Amniotic stem cell (primary cell): ENCODE measurements around the gene MICAL2.

Experiments
- DNase-seq: peaks from one replicate; lab custom pipeline; 2025; lab: John Stamatoyannopoulos, UW

MICAL2 gene

GRCh38 chr11:12188548-12189317, 78.3 kb downstream of the MICAL2 start:
- no peak for DNase-seq

GRCh38 chr11:12189543-12190235, 79.3 kb downstream of the MICAL2 start:
- no peak for DNase-seq

GRCh38 chr11:12190511-12190910, 80.1 kb downstream of the MICAL2 start:
- no peak for DNase-seq

- no peak for DNase-seq
Observed at GRCh38 chr11:12192794-12193514, 82.6 kb downstream of the MICAL2 start.

GRCh38 chr11:12193515-12194336, 83.3 kb downstream of the MICAL2 start:
- DNase-seq: no peak

- no peak for DNase-seq
Observed at GRCh38 chr11:12195768-12196167, 85.4 kb downstream of the MICAL2 start.

GRCh38 chr11:12196308-12196707, 85.9 kb downstream of the MICAL2 start:
- no peak for DNase-seq

- no peak for DNase-seq
Observed at GRCh38 chr11:12196872-12197271, 86.5 kb downstream of the MICAL2 start.

GRCh38 chr11:12198251-12199222, 88.1 kb downstream of the MICAL2 start:
- DNase-seq: no peak

- no peak for DNase-seq
Observed at GRCh38 chr11:12199231-12199948, 89.0 kb downstream of the MICAL2 start.

GRCh38 chr11:12200279-12200990, 90.0 kb downstream of the MICAL2 start:
- peak; percentile 80 for DNase-seq

- peak; percentile 80 for DNase-seq
Observed at GRCh38 chr11:12200991-12201985, 90.9 kb downstream of the MICAL2 start.

GRCh38 chr11:12202661-12203310, 92.4 kb downstream of the MICAL2 start:
- no peak for DNase-seq

GRCh38 chr11:12204506-12204905, 94.1 kb downstream of the MICAL2 start:
- DNase-seq: no peak

- no peak for DNase-seq
Observed at GRCh38 chr11:12205330-12205729, 94.9 kb downstream of the MICAL2 start.

GRCh38 chr11:12206529-12206928, 96.1 kb downstream of the MICAL2 start:
- DNase-seq: no peak

GRCh38 chr11:12207384-12208150, 97.2 kb downstream of the MICAL2 start:
- DNase-seq: no peak
